Left lung (tissue), 10 donors: ENCODE measurements around the gene TMEM175. TPM values are rescaled to one million over a fixed set of nuclear protein-coding genes. Genes with fewer than 3 reads are reported as not detected.
A peak's percentile ranks its signal among the peaks of the same experiment; 100 is the strongest.

Source experiments
- ATAC-seq: fragments of 200-7000 bp; cut with Tn5 transposase; one replicate; pipeline ENCODE4 v1.9.1; 2020; ENCODE audit warnings: moderate library complexity
- DNase-seq, 4 donors: peaks; one replicate each; pipeline ENCODE4 v3.0.0-alpha.2; 2013 to 2020
- H3K27ac ChIP-seq, 2 donors: fragments of 200-600 bp; sonication (generic) in 1 of 2; one replicate each; pipeline versions ENCODE4 v1.5.0 to v1.8.0; 2020 to 2021
- H3K27me3 ChIP-seq, 2 donors: fragments of 200-600 bp; sonication (generic) in 1 of 2; one replicate each; pipeline versions ENCODE4 v1.5.0 to v1.8.0; 2020 to 2021
- H3K36me3 ChIP-seq, 2 donors: fragments of 200-600 bp; sonication (generic) in 1 of 2; one replicate each; pipeline versions ENCODE4 v1.5.0 to v1.8.0; 2020 to 2021
- H3K4me1 ChIP-seq, 2 donors: fragments of 200-600 bp; one replicate each; pipeline ENCODE4 v1.8.0; 2021
- H3K4me3 ChIP-seq, 2 donors: fragments of 200-600 bp; sonication (generic) in 1 of 2; one replicate each; pipeline versions ENCODE4 v1.5.0 to v1.8.0; 2020 to 2021; ENCODE audit warnings: mild to moderate bottlenecking in 1 of 2
- H3K9me3 ChIP-seq, 2 donors: fragments of 200-600 bp; sonication (generic) in 1 of 2; one replicate each; pipeline versions ENCODE4 v1.5.0 to v1.8.0; 2020 to 2021
- CTCF ChIP-seq, 2 donors: fragments of 200-600 bp; sonication (generic) in 1 of 2; IDR thresholded peaks; one replicate each; pipeline versions ENCODE4 v1.5.0 to v1.8.0; 2021; ENCODE audit warnings: antibody characterized with exemption in 2 of 2
- intact Hi-C, 2 donors: fragments of 100-400 bp; cut with DNase I; formaldehyde crosslinking; loops; one replicate each; pipeline versions ENCODE4 v1.11.2 to v1.14.2; 2022
- polyA plus RNA-seq, 6 donors: library from polyadenylated mRNA; unstranded; fragments of 120-200 nt; gene quantifications; one replicate each; pipeline ENCODE4 v1.2.1, GENCODE V29; 2013; ENCODE audit not compliant: insufficient read length in 6 of 6
- total RNA-seq, 2 donors: library from RNA; stranded (reverse); fragmentation: NEBNext Ultra II Directional; extraction: Animal tissue kit (Norgen Biotek cat#: 25700); gene quantifications; one replicate each; pipeline ENCODE4 v1.2.1, GENCODE V29; 2021
- donor health status: DM: no; HTN: yes; CAD: no.
- donor health status: DM: no; HTN: no; CAD: no.

TMEM175 gene
- total and polyA plus RNA-seq, 8 donors, result 24.4 to 38.7 (median 27.6) TPM

GRCh38 chr4:911221-911751 lies 21.0 kb upstream of the TMEM175 start:
- Histone ChIP-seq H3K36me3 (peaks cover 0 to 61% of the 10 kb centered on the region in 2 donors), H3K27ac (peak overlapping the region in 1 of 2 donors; percentile 79), H3K4me3 (no peak overlapping the region), H3K9me3 (no peaks in the 10 kb centered on the region), H3K27me3 (no peaks in the 10 kb centered on the region), H3K4me1 (peaks cover 4 to 33% of the 10 kb centered on the region in 2 donors)
- peak in 1 of 4 donors; percentile 61 for DNase-seq
- intact Hi-C loops, result no loop called here
- TF ChIP-seq CTCF (IDR thresholded peaks at IDR 0.05), result no peak
- no peak for ATAC-seq

- peak in 1 of 4 donors; percentile 80 for DNase-seq
- Histone ChIP-seq H3K9me3 (no peaks in the 10 kb centered on the region), H3K36me3 (peaks cover 0 to 60% of the 10 kb centered on the region in 2 donors), H3K27ac (peak overlapping the region; percentile 65 to 79), H3K4me1 (peaks cover 4 to 33% of the 10 kb centered on the region in 2 donors), H3K27me3 (no peaks in the 10 kb centered on the region), H3K4me3 (no peak overlapping the region)
- no peak for ATAC-seq
- intact Hi-C loops, result no loop called here
- no peak for TF ChIP-seq CTCF (IDR thresholded peaks at IDR 0.05)
These were observed 20.3 kb upstream of the TMEM175 start for GRCh38 chr4:911871-912490.

GRCh38 chr4:912548-913279 lies 19.5 kb upstream of the TMEM175 start:
- Histone ChIP-seq H3K27ac (peak overlapping the region; percentile 65 to 79), H3K4me1 (peaks cover 4 to 26% of the 10 kb centered on the region in 2 donors), H3K27me3 (no peaks in the 10 kb centered on the region), H3K9me3 (no peaks in the 10 kb centered on the region), H3K4me3 (no peak overlapping the region), H3K36me3 (peaks cover 0 to 53% of the 10 kb centered on the region in 2 donors)
- peak in 2 of 4 donors; percentile 13 to 69 for DNase-seq
- ATAC-seq, result no peak
- TF ChIP-seq CTCF (IDR thresholded peaks at IDR 0.05), result no peak
- intact Hi-C loops, result no loop called here

GRCh38 chr4:913280-913618 lies 19.0 kb upstream of the TMEM175 start:
- intact Hi-C loops, result no loop called here
- Histone ChIP-seq H3K27me3 (no peaks in the 10 kb centered on the region), H3K4me1 (peaks cover 4 to 26% of the 10 kb centered on the region in 2 donors), H3K4me3 (no peak overlapping the region), H3K27ac (peak overlapping the region in 1 of 2 donors; percentile 61), H3K9me3 (no peaks in the 10 kb centered on the region), H3K36me3 (peaks cover 0 to 48% of the 10 kb centered on the region in 2 donors)
- TF ChIP-seq CTCF (IDR thresholded peaks at IDR 0.05), result no peak
- DNase-seq (peak in 2 of 4 donors; percentile 11 to 25), ATAC-seq (no peak)

- peak in 1 of 4 donors; percentile 23 for DNase-seq
- no peak overlapping the region for H3K27ac ChIP-seq
- H3K4me1 ChIP-seq, result peaks cover 4 to 30% of the 10 kb centered on the region in 2 donors
- H3K9me3 ChIP-seq, result no peaks in the 10 kb centered on the region
- ATAC-seq, result no peak
- no peak overlapping the region for H3K4me3 ChIP-seq
- peaks cover 0 to 37% of the 10 kb centered on the region in 2 donors for H3K36me3 ChIP-seq
- no peak for TF ChIP-seq CTCF (IDR thresholded peaks at IDR 0.05)
- intact Hi-C loops, result no loop called here
- H3K27me3 ChIP-seq, result no peaks in the 10 kb centered on the region
These were observed 17.7 kb upstream of the TMEM175 start for GRCh38 chr4:914531-914930.
